Activated CD8-positive, alpha-beta T cell treated with anti-CD3 and anti-CD28 coated beads for 36 hours (primary cell): ENCODE data around the gene HMG20A. TPM values are rescaled to one million over a fixed set of nuclear protein-coding genes. Genes with fewer than 3 reads are reported as not detected.
A peak's percentile ranks its signal among the peaks of the same experiment; 100 is the strongest.

ENCODE experiments used
- ATAC-seq: fragments of 200-7000 bp; cut with Tn5 transposase; one replicate; pipeline ENCODE4 v1.10.0; 2021; ENCODE audit warnings: mild to moderate bottlenecking, moderate library complexity
- CTCF ChIA-PET: fragments of 350-600 bp; sonication (Branson Sonifier 250); formaldehyde crosslinking; loops from one replicate; lab custom pipeline; 2021; ENCODE audit warnings: antibody characterized with exemption; lab: Charles Lee
- POLR2A ChIA-PET: fragments of 350-600 bp; sonication (Branson Sonifier 250); formaldehyde crosslinking; loops from one replicate; lab custom pipeline; 2021; ENCODE audit warnings: antibody characterized with exemption; lab: Charles Lee
- DNase-seq: peaks from one replicate; pipeline ENCODE4 v3.0.0-alpha.2; 2020
- H3K27ac Mint-ChIP-seq: one replicate; pipeline ENCODE4 v1.8.0; 2021; ENCODE audit warnings: mild to moderate bottlenecking, mixed read lengths
- H3K27me3 Mint-ChIP-seq: one replicate; pipeline ENCODE4 v1.8.0; 2021; ENCODE audit warnings: mixed read lengths
- H3K36me3 Mint-ChIP-seq: one replicate; pipeline ENCODE4 v1.8.0; 2021; ENCODE audit warnings: low read depth, mixed read lengths
- H3K4me1 Mint-ChIP-seq: one replicate; pipeline ENCODE4 v1.8.0; 2021; ENCODE audit warnings: low read depth, mixed read lengths
- H3K4me3 Mint-ChIP-seq: one replicate; pipeline ENCODE4 v1.8.0; 2021; ENCODE audit warnings: mild to moderate bottlenecking, moderate library complexity, mixed read lengths
- H3K9me3 Mint-ChIP-seq: one replicate; pipeline ENCODE4 v1.8.0; 2021; ENCODE audit warnings: mixed read lengths
- intact Hi-C: fragments of 100-400 bp; cut with micrococcal nuclease; formaldehyde crosslinking; loops from one replicate; pipeline ENCODE4 v1.10.0; 2022
- total RNA-seq, 2 experiments: library from RNA; stranded (reverse); gene quantifications; one replicate each; pipeline ENCODE4 v1.2.3, GENCODE V29; 2021
- TF ChIP-seq, protein P1 (sequence below): fragments of 200-600 bp; IDR thresholded peaks from one replicate; pipeline ENCODE4 v1.8.0; 2022; ENCODE audit warnings: antibody characterized with exemption, mild to moderate bottlenecking

The HMG20A gene
- total RNA-seq, 2 experiments from 2014 or later, result 44.4 to 44.9 TPM

- peaks cover 5% of the 10 kb centered on the region for H3K36me3 Mint-ChIP-seq
- H3K27me3 Mint-ChIP-seq, result no peaks in the 10 kb centered on the region
- TF ChIP-seq, protein P1, sequence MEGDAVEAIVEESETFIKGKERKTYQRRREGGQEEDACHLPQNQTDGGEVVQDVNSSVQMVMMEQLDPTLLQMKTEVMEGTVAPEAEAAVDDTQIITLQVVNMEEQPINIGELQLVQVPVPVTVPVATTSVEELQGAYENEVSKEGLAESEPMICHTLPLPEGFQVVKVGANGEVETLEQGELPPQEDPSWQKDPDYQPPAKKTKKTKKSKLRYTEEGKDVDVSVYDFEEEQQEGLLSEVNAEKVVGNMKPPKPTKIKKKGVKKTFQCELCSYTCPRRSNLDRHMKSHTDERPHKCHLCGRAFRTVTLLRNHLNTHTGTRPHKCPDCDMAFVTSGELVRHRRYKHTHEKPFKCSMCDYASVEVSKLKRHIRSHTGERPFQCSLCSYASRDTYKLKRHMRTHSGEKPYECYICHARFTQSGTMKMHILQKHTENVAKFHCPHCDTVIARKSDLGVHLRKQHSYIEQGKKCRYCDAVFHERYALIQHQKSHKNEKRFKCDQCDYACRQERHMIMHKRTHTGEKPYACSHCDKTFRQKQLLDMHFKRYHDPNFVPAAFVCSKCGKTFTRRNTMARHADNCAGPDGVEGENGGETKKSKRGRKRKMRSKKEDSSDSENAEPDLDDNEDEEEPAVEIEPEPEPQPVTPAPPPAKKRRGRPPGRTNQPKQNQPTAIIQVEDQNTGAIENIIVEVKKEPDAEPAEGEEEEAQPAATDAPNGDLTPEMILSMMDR, result no peak
- peak overlapping the region; percentile 92 for H3K27ac Mint-ChIP-seq
- ChIA-PET CTCF (interaction anchor here (1.2 to 1.4 kb wide), 2 partner anchors 9 to 17 kb away, joined by 4 to 5 read pairs; no protein-coding TSS in a partner anchor), POLR2A (interaction anchor here (0.7 to 1.5 kb wide), 4 partner anchors 8 to 334 kb away, joined by 3 to 8 read pairs (median 4); no protein-coding TSS in a partner anchor)
- no peak for ATAC-seq
- H3K9me3 Mint-ChIP-seq, result no peaks in the 10 kb centered on the region
- no peak for DNase-seq
- H3K4me1 Mint-ChIP-seq, result peaks cover 34% of the 10 kb centered on the region
- intact Hi-C loops, result no loop called here
- peak overlapping the region; percentile 88 for H3K4me3 Mint-ChIP-seq
Observed at GRCh38 chr15:77418391-77418965, 2.2 kb upstream of the HMG20A start.

DNA sequence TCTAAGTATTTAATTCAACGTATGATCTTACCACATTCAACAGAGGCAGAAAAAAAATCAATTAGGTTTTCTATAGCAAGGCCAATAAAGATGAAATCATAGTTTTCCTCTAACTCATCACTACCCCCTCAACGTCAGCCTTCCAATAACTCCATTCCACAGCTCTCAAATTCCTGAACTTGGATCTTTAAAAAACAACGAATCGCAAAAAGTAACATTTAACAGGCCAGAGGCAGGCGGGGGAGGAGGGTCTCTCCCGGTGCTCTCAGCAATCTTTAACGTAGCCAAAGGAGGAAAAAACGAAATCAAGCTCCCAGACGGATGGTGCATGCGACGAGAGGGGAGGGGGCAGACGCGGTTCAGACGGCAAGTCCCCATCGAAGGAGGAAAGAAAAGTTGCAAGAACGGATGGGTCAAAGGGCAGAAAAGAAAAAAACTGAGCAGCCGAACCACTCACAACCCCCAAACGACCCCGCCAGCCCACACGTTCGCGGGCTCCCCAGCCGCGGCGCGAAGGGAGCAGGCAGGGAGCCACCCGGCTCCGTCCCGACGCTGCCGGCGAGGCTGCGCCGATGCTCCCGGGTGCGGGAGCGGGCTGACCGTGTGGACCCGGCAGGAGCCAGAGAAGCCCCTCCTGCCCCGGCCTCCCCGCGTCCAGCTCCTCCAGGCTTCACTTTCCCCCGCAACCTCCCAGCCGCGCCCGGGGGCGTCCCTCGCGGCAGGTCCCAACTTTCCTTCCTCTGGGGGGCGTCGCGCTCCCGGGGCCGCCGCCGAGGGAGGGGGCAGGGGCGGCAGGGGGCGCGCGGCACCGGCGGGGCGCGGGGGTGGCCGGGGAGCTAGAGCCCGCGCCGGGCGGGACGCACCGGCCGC, 1.5 kb upstream of the HMG20A start:
- no peaks in the 10 kb centered on the region for H3K27me3 Mint-ChIP-seq
- peak overlapping the region; percentile 88 for H3K4me3 Mint-ChIP-seq
- DNase-seq (peak; percentile 60), ATAC-seq (peak; percentile 3)
- ChIA-PET CTCF (interaction anchor here (0.7 to 1.4 kb wide), 3 partner anchors 9 to 1335 kb away, joined by 3 to 5 read pairs (median 4); no protein-coding TSS in a partner anchor), POLR2A (interaction anchor here (0.7 to 1.5 kb wide), 4 partner anchors 9 to 334 kb away, joined by 3 to 8 read pairs (median 4); no protein-coding TSS in a partner anchor)
- no peaks in the 10 kb centered on the region for H3K9me3 Mint-ChIP-seq
- peaks cover 41% of the 10 kb centered on the region for H3K4me1 Mint-ChIP-seq
- TF ChIP-seq, protein P1, result no peak
- intact Hi-C loops, result no loop called here
- peak overlapping the region; percentile 92 for H3K27ac Mint-ChIP-seq
- peaks cover 7% of the 10 kb centered on the region for H3K36me3 Mint-ChIP-seq

DNA sequence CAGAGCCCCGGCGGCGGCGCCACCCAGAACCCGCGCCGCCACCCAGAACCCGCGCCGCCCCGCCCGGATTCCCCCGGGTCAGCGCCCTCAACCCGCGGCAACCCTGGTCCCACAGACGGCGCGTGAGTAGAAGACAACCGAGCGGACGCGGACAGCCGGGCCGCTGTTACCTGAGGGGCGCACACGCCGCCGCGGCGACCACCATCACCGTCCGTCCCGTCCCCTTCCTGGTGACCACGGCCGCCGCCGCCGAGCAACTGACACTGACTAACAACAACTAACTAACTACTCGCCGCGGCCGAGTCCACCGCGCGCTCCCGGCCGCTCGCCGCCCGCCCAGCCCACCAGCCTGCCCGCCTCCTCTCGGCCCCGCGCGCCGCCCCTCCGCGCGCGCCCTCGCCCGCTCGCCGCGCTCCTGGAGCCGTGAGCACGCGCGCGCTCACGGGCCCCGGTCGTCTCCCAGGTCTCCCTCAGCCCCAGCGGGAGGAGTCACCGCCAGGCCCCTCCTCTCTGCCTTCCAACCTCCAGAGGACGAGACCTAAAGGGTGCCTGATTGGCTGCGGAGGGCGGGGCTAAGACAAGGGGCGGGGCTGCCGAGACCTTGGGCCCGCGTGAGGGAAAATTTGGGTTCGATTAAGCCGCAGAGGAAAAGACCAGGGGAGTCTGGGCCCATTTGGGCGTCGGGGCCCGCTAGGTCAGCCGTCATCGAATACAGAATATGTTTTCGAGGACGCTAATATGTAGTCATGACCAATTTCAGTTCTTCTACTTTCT, 665 bp upstream of the HMG20A start, which contains the start of gene PEAK1:
Gene PEAK1 (minus strand): TSS at position 269 of the 774 bp plus-strand sequence. CDS start 238,178 bp downstream, outside the sequence.
- H3K4me1 Mint-ChIP-seq, result peaks cover 49% of the 10 kb centered on the region
- ATAC-seq (peak; percentile 98), DNase-seq (peak; percentile 100)
- CTCF ChIA-PET, result interaction anchor here (0.7 kb wide), 1 partner anchor 1336 kb away, joined by 3 read pairs; no protein-coding TSS in a partner anchor
- H3K36me3 Mint-ChIP-seq, result peaks cover 9% of the 10 kb centered on the region
- peak within 1 kb of the TSS; percentile 99 for H3K27ac Mint-ChIP-seq
- no peaks in the 10 kb centered on the region for H3K27me3 Mint-ChIP-seq
- no peaks in the 10 kb centered on the region for H3K9me3 Mint-ChIP-seq
- H3K4me3 Mint-ChIP-seq, result peak within 1 kb of the TSS; percentile 88
- POLR2A ChIA-PET, result interaction anchor here (1.3 to 1.7 kb wide), 3 partner anchors 9 to 10 kb away, joined by 5 to 8 read pairs (median 5); no protein-coding TSS in a partner anchor
- intact Hi-C loops, result no loop called here
- TF ChIP-seq, protein P1, result no peak

DNA sequence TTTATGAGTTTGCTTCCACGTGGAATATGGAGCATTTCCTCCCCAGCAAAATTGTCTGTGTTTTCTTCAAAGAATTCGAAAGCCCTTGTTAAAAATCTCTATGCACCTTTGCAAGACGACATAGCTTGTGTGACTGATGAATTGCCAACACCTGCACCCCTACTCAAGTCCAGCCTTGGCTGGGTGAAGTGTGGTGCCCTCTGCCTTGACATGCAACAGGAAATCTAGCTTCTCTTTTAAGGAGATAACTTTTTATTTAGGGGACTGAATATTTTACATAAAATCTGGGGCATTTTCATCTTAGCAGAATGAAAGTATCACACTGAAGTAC, 647 bp downstream of the HMG20A start:
- CTCF ChIA-PET, result interaction anchor here (0.7 to 1.9 kb wide), 8 partner anchors 9 to 448 kb away, joined by 3 to 5 read pairs (median 4); no protein-coding TSS in a partner anchor

More for the DNA sequence above, 647 bp downstream of the HMG20A start:
- intact Hi-C loops, result no loop called here
- TF ChIP-seq, protein P1, result no peak
- Mint-ChIP-seq H3K4me1 (peaks cover 58% of the 10 kb centered on the region), H3K27ac (peak overlapping the region; percentile 99), H3K4me3 (peak overlapping the region; percentile 88), H3K27me3 (no peaks in the 10 kb centered on the region), H3K36me3 (peaks cover 10% of the 10 kb centered on the region), H3K9me3 (no peaks in the 10 kb centered on the region)
- DNase-seq, result peak; percentile 27
- POLR2A ChIA-PET, result interaction anchor here (0.6 to 1.7 kb wide), 4 partner anchors 9 to 35 kb away, joined by 3 to 5 read pairs (median 3); no protein-coding TSS in a partner anchor
- ATAC-seq, result no peak
